Fibroblast of lung (primary cell): ENCODE results near the gene TAB2.
A peak's percentile ranks its signal among the peaks of the same experiment; 100 is the strongest.

Experiments used
- CTCF ChIP-seq, 2 donors: IDR thresholded peaks in 1 of 2; conservative IDR thresholded peaks in 1 of 2; 1 replicate in 1 of 2; 2 replicates in 1 of 2; pipeline ENCODE4 v1.5.1; 2011 to 2012; ENCODE audit warnings: low read length in 2 of 2, control low read depth in 1 of 2, inconsistent platforms in 1 of 2, low read depth in 1 of 2, mild to moderate bottlenecking in 1 of 2
- EZH2 ChIP-seq: IDR thresholded peaks from 2 replicates; pipeline ENCODE4 v1.5.1; 2012; ENCODE audit warnings: low read length, control low read depth, mild to moderate bottlenecking; ENCODE audit errors: missing control alignments

DNA sequence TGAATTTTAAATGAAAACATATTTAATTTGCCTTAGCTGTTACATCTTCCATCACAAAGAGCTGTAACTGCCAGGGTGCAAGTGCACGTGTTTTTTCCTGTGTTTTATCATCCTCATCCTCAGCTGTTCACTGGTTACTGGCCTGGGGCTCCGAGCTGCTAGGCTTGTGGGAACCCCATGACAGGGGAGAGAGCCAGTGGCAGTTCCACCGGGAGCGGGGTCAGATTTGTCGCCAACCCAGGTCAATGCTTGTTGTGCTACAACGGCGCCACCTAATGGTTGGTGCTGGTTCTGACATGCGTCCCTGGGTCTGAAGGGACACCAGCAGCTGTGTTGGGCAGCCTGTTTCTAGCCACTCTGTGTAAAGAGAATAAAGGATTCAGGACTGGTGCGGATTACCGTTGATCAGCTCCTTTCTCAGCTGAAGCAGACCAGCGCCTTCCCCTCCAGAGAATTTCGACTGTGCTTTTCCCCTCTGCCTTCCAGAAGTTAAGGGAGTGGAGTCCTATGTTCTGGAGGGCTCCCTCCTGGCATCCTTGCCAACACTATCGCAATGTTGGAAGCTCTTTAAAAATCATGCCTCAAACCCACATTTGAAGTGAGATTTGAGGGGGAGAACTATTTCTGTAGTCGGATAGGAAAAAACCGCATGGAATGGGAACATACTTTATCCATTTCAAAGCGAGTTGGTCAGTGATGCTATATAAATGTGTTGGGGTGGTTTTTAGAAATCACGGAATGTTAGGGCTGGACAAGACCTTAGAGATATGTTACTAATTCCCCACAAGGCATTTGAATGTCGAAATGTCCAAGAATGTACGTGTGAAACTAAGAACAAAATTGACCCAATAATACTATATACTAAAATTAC, 114.6 kb downstream of the TAB2 start:
- TF ChIP-seq EZH2 (no peak), CTCF (conservative IDR thresholded peaks at IDR 0.05 in 1 of 2, IDR thresholded peaks at IDR 0.05 in 1 of 2; ENCODE audit: low read depth in 1 of 2, low read length in 2 of 2) (peak; percentile 87 to 94)
